ENCODE measurements around the gene NATD1.

GRCh38 chr17:21214015-21214776 is 39.0 kb downstream of the NATD1 start, which contains the start of gene TMEM11:
- TF ChIP-seq EZH2phosphoT487 (IDR thresholded peaks at IDR 0.05; ENCODE audit: borderline replicate concordance) (no peak), CTCF (conservative IDR thresholded peaks at IDR 0.05; ENCODE audit: low read length) (no peak)
